ENCODE results near the gene CATSPERZ. TPM values are rescaled to one million over a fixed set of nuclear protein-coding genes. Genes with fewer than 3 reads are reported as not detected.

Gene CATSPERZ
- total and polyA plus RNA-seq, 9 of the 15 experiments (the other 6 are each of a cell fraction or from before 2014, with no cell fraction given): 0.86 to 8.5 (median 3.5) TPM

DNA sequence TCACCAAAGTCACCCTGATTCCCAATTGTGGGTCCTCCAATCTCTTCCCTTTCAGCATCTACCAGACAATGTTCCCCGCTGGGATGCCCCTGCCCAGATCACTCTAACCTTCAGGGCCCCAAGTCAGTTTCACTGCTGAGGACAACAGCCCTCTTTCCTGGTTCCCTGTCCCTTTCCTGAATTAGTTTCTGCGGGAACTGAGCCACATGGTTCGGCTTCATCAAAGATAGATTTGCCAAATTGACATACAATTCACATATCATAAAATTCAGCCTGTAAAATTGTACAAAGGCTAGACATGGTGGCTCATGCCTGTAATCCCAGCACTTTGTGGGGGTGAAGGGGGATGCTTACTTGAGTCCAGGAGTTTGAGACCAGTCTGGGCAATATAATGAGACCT lies 27.8 kb downstream of the CATSPERZ start:
- no peak overlapping the region for H3K9ac ChIP-seq (ENCODE audit: insufficient read depth in 1 of 2, low read depth in 2 of 2, low read length in 2 of 2)
- no peak overlapping the region for H2AFZ ChIP-seq (ENCODE audit: low read depth, low read length)
- TF ChIP-seq LARP7 (IDR thresholded peaks at IDR 0.05): no peak
- no peak for TF ChIP-seq ARHGAP35 (IDR thresholded peaks at IDR 0.05; ENCODE audit: partially characterized antibody)
- TF ChIP-seq, protein P1, sequence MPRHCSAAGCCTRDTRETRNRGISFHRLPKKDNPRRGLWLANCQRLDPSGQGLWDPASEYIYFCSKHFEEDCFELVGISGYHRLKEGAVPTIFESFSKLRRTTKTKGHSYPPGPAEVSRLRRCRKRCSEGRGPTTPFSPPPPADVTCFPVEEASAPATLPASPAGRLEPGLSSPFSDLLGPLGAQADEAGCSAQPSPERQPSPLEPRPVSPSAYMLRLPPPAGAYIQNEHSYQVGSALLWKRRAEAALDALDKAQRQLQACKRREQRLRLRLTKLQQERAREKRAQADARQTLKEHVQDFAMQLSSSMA (CRISPR knock-in tag; IDR thresholded peaks at IDR 0.05): no peak
- TF ChIP-seq NCOA4 (IDR thresholded peaks at IDR 0.05; ENCODE audit: partially characterized antibody): no peak
- TF ChIP-seq, protein P2, sequence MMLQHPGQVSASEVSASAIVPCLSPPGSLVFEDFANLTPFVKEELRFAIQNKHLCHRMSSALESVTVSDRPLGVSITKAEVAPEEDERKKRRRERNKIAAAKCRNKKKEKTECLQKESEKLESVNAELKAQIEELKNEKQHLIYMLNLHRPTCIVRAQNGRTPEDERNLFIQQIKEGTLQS (IDR thresholded peaks at IDR 0.05): no peak
- TF ChIP-seq, protein P2 (CRISPR knock-in tag; conservative IDR thresholded peaks at IDR 0.05): no peak
- TF ChIP-seq PHF8 (IDR thresholded peaks at IDR 0.05; ENCODE audit: borderline replicate concordance, low read length): no peak
- TF ChIP-seq YY1 (IDR thresholded peaks at IDR 0.05; ENCODE audit: borderline replicate concordance in 1 of 3, control insufficient read depth in 1 of 3, extremely low read depth in 1 of 3, insufficient read depth in 3 of 3, insufficient read length in 1 of 3, insufficient replicate concordance in 2 of 3, low read depth in 1 of 3, low read length in 2 of 3): no peak
- TF ChIP-seq FUS (optimal IDR thresholded peaks at IDR 0.05; ENCODE audit: low read depth, low read length): no peak
- no peak for TF ChIP-seq ETS2 (tag; IDR thresholded peaks at IDR 0.05; ENCODE audit: borderline replicate concordance, poor library complexity, severe bottlenecking)
- TF ChIP-seq, protein P3, sequence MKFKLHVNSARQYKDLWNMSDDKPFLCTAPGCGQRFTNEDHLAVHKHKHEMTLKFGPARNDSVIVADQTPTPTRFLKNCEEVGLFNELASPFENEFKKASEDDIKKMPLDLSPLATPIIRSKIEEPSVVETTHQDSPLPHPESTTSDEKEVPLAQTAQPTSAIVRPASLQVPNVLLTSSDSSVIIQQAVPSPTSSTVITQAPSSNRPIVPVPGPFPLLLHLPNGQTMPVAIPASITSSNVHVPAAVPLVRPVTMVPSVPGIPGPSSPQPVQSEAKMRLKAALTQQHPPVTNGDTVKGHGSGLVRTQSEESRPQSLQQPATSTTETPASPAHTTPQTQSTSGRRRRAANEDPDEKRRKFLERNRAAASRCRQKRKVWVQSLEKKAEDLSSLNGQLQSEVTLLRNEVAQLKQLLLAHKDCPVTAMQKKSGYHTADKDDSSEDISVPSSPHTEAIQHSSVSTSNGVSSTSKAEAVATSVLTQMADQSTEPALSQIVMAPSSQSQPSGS (CRISPR knock-in tag; IDR thresholded peaks at IDR 0.05): no peak
- no peaks in the 10 kb centered on the region; the same call in 1 of the 2 replicates for H3K9me3 ChIP-seq (replicated peaks; ENCODE audit: control insufficient read depth, insufficient read depth, low read depth, low read length)
- BruUV-seq (replicated peaks): no TSS peak
- no peaks in the 10 kb centered on the region; the same call in 2 of the 3 replicates for H3K36me3 ChIP-seq (ENCODE audit: control insufficient read depth, insufficient read depth, low read length)
- intact Hi-C loops (cut with micrococcal nuclease) (no loop called here), in situ Hi-C loops (cut with MboI) (no loop called here)
- H3K4me3 ChIP-seq: no peak overlapping the region
- H3K9me1 ChIP-seq (ENCODE audit: control insufficient read depth, insufficient read depth, low read length): no peaks in the 10 kb centered on the region
- POLR2A ChIA-PET: interaction anchor here (1.5 kb wide), 1 partner anchor 10 kb away, joined by 6 read pairs; the partner anchor contains the start of genes PRDX5 and TRMT112
- no peak overlapping the region for H3K27ac ChIP-seq (ENCODE audit: extremely low read depth, low read depth, low read length)
- H4K20me1 ChIP-seq (replicated peaks; ENCODE audit: control insufficient read depth, insufficient read depth, low read length): no peaks in the 10 kb centered on the region
- DNase-seq (ENCODE audit: extremely low read depth in 1 of 4, low spot score in 3 of 4) (no peak), ATAC-seq (no peak), FAIRE-seq (no peak)
- no peaks in the 10 kb centered on the region for H3K79me2 ChIP-seq (ENCODE audit: control insufficient read depth, insufficient read depth, low read length)
- 89% methylated on average over 3 of the region's 3 CpGs for WGBS (ENCODE audit: insufficient coverage, low coverage, missing lambda C conversion rate)
- H3K4me1 ChIP-seq (replicated peaks in 1 of 2; ENCODE audit: control insufficient read depth in 2 of 2, insufficient read depth in 2 of 2, low read length in 2 of 2): peaks cover 21 to 44% of the 10 kb centered on the region in 2 experiments
- H3K4me2 ChIP-seq (ENCODE audit: insufficient read depth, low read length): no peak overlapping the region
- H3K27me3 ChIP-seq (ENCODE audit: control insufficient read depth in 2 of 2, insufficient read depth in 2 of 2, low read length in 2 of 2): no peaks in the 10 kb centered on the region
- CTCF ChIA-PET (ENCODE audit: low intra/inter-chr PET ratio): no interaction called here
